Aorta (tissue), 5 donors: ENCODE measurements around the gene ZBTB22. TPM values are rescaled to one million over a fixed set of nuclear protein-coding genes. Genes with fewer than 3 reads are reported as not detected.

Experiments used
- ATAC-seq: fragments of 200-7000 bp; cut with Tn5 transposase; one replicate; pipeline ENCODE4 v1.9.1; 2022; ENCODE audit warnings: moderate library complexity; ENCODE audit not compliant: low FRiP score
- DNase-seq, 2 donors: peaks; one replicate each; pipeline ENCODE4 v3.0.0-alpha.2; 2020
- H3K27ac ChIP-seq, 2 donors: one replicate each; pipeline ENCODE4 v1.5.1; 2013; ENCODE audit warnings: low read length in 2 of 2, mild to moderate bottlenecking in 2 of 2, moderate library complexity in 2 of 2, control low read depth in 1 of 2, inconsistent platforms in 1 of 2, low read depth in 1 of 2
- H3K27me3 ChIP-seq, 2 donors: one replicate each; pipeline ENCODE4 v1.6.1; 2013; ENCODE audit warnings: control low read depth in 1 of 2, low read length in 1 of 2, mild to moderate bottlenecking in 1 of 2, moderate library complexity in 1 of 2; ENCODE audit not compliant: insufficient read depth in 2 of 2, control insufficient read depth in 1 of 2
- H3K36me3 ChIP-seq, 2 donors: one replicate each; pipeline ENCODE4 v1.6.1; 2013; ENCODE audit warnings: control low read depth in 1 of 2, low read length in 1 of 2, mild to moderate bottlenecking in 1 of 2; ENCODE audit not compliant: insufficient read depth in 2 of 2, control insufficient read depth in 1 of 2
- H3K4me1 ChIP-seq, 2 donors: one replicate each; pipeline ENCODE4 v1.6.1; 2013; ENCODE audit warnings: low read length in 2 of 2, control low read depth in 1 of 2, mild to moderate bottlenecking in 1 of 2, moderate library complexity in 1 of 2; ENCODE audit not compliant: insufficient read depth in 2 of 2, control insufficient read depth in 1 of 2
- H3K4me3 ChIP-seq, 2 donors: one replicate each; pipeline ENCODE4 v1.5.1; 2013; ENCODE audit warnings: low read length in 2 of 2, control low read depth in 1 of 2, mild to moderate bottlenecking in 1 of 2
- H3K9me3 ChIP-seq: one replicate; pipeline ENCODE4 v1.6.1; 2013; ENCODE audit warnings: mild to moderate bottlenecking, low read length; ENCODE audit not compliant: control insufficient read depth
- WGBS, 2 donors: extraction: QIAGEN DNeasy Blood & Tissue Kit; methylation state at CpG; one replicate each; pipeline ENCODE4 v1.1.7; 2013; 5-methylcytosine and 5-hydroxymethylcytosine counted together
- intact Hi-C, 2 donors: fragments of 100-400 bp; cut with DNase I; formaldehyde crosslinking; loops; one replicate each; pipeline versions ENCODE4 v1.14.2 to v1.15.0; 2022
- polyA plus RNA-seq, 2 donors: library from polyadenylated mRNA; stranded (reverse); fragments of 200-250 nt; gene quantifications; one replicate each; pipeline ENCODE4 v1.2.3, GENCODE V29; 2013
- total RNA-seq, 2 donors: library from RNA; stranded (reverse); fragmentation: NEBNext Ultra II Directional; extraction: Animal tissue kit (Norgen Biotek cat#: 25700); gene quantifications; one replicate each; pipeline ENCODE4 v1.2.1, GENCODE V29; 2021
- donor health status: healthy with polysubstance abuse.
- donor health status: Bipolar disorder and iron deficiency.
- donor health status: DM: no; HTN: no; CAD: no.
- donor health status: DM: no; HTN: no; CAD: no.
- donor health status: DM: yes; HTN: yes; CAD: no.

Gene ZBTB22
- total and polyA plus RNA-seq, 4 donors, result 6.4 to 21.3 (median 18.2) TPM

GRCh38 chr6:33297956-33298772 lies 19.4 kb downstream of the ZBTB22 start:
- no peaks in the 10 kb centered on the region for H3K27me3 ChIP-seq
- H3K27ac ChIP-seq, result peak overlapping the region in 1 of 2 donors; percentile 81
- 1% methylated on average over 35 to 42 of the region's 42 CpGs for WGBS, 2 donors
- no peaks in the 10 kb centered on the region for H3K4me1 ChIP-seq
- ATAC-seq, result peak; percentile 70
- DNase-seq, result peak; percentile 85 to 86
- intact Hi-C loops, result no loop called here
- no peaks in the 10 kb centered on the region for H3K36me3 ChIP-seq
- H3K9me3 ChIP-seq, result no peaks in the 10 kb centered on the region
- peak overlapping the region; percentile 66 to 75 for H3K4me3 ChIP-seq

- Histone ChIP-seq H3K4me3 (peak overlapping the region; percentile 66 to 75), H3K27me3 (no peaks in the 10 kb centered on the region), H3K36me3 (no peaks in the 10 kb centered on the region), H3K9me3 (no peaks in the 10 kb centered on the region), H3K4me1 (no peaks in the 10 kb centered on the region), H3K27ac (peak overlapping the region in 1 of 2 donors; percentile 34)
- DNase-seq (no peak), ATAC-seq (no peak)
- 8 to 11% methylated on average over 15 to 16 of the region's 16 CpGs for WGBS, 2 donors
- intact Hi-C loops, result no loop called here
Measured at GRCh38 chr6:33297406-33297955, 20.1 kb downstream of the ZBTB22 start.

GRCh38 chr6:33296797-33297405 lies 20.6 kb downstream of the ZBTB22 start:
- peak overlapping the region in 1 of 2 donors; percentile 34 for H3K27ac ChIP-seq
- intact Hi-C loops, result no loop called here
- H3K4me3 ChIP-seq, result no peak overlapping the region
- no peaks in the 10 kb centered on the region for H3K36me3 ChIP-seq
- ATAC-seq, result no peak
- no peak for DNase-seq
- H3K9me3 ChIP-seq, result no peaks in the 10 kb centered on the region
- H3K4me1 ChIP-seq, result no peaks in the 10 kb centered on the region
- no peaks in the 10 kb centered on the region for H3K27me3 ChIP-seq
- 69 to 74% methylated on average over 12 of the region's 12 CpGs for WGBS, 2 donors

GRCh38 chr6:33295621-33296369 lies 21.7 kb downstream of the ZBTB22 start:
- Histone ChIP-seq H3K9me3 (no peaks in the 10 kb centered on the region), H3K27me3 (no peaks in the 10 kb centered on the region), H3K4me1 (no peaks in the 10 kb centered on the region), H3K27ac (no peak overlapping the region), H3K4me3 (no peak overlapping the region), H3K36me3 (no peaks in the 10 kb centered on the region)
- WGBS, 2 donors, result 82 to 84% methylated on average over 14 to 15 of the region's 15 CpGs
- ATAC-seq, result no peak
- no peak for DNase-seq
- intact Hi-C loops, result no loop called here

- no peaks in the 10 kb centered on the region for H3K27me3 ChIP-seq
- no peaks in the 10 kb centered on the region for H3K9me3 ChIP-seq
- no peaks in the 10 kb centered on the region for H3K4me1 ChIP-seq
- intact Hi-C loops, result no loop called here
- ATAC-seq, result no peak
- WGBS, 2 donors, result 66 to 72% methylated on average over 10 of the region's 10 CpGs
- H3K36me3 ChIP-seq, result no peaks in the 10 kb centered on the region
- H3K27ac ChIP-seq, result no peak overlapping the region
- H3K4me3 ChIP-seq, result no peak overlapping the region
- peak in 1 of 2 donors; percentile 26 for DNase-seq
Measured at GRCh38 chr6:33294086-33294823, 23.3 kb downstream of the ZBTB22 start.

GRCh38 chr6:33292996-33293682 lies 24.4 kb downstream of the ZBTB22 start:
- Histone ChIP-seq H3K27me3 (no peaks in the 10 kb centered on the region), H3K27ac (no peak overlapping the region), H3K36me3 (no peaks in the 10 kb centered on the region), H3K9me3 (no peaks in the 10 kb centered on the region), H3K4me1 (no peaks in the 10 kb centered on the region), H3K4me3 (no peak overlapping the region)
- WGBS, 2 donors, result 82% methylated on average over 16 of the region's 16 CpGs
- ATAC-seq (no peak), DNase-seq (no peak)
- intact Hi-C loops, result no loop called here

- Histone ChIP-seq H3K27ac (no peak overlapping the region), H3K36me3 (no peaks in the 10 kb centered on the region), H3K27me3 (no peaks in the 10 kb centered on the region), H3K4me1 (no peaks in the 10 kb centered on the region), H3K9me3 (no peaks in the 10 kb centered on the region), H3K4me3 (no peak overlapping the region)
- WGBS, 2 donors, result 69% methylated on average over 7 of the region's 7 CpGs
- DNase-seq (no peak), ATAC-seq (no peak)
- intact Hi-C loops, result no loop called here
Measured at GRCh38 chr6:33290459-33290858, 27.1 kb downstream of the ZBTB22 start.
